ENCODE data around the gene INHBB. TPM values are rescaled to one million over a fixed set of nuclear protein-coding genes. Genes with fewer than 3 reads are reported as not detected.

Gene INHBB
- total and polyA plus RNA-seq, 2 of the 4 experiments (the other 2 are of a cell fraction) = 0.18 to 0.92 TPM

GRCh38 chr2:120379916-120380893, 34.3 kb downstream of the INHBB start:
- Histone ChIP-seq H2AK5ac (ENCODE audit: low read depth, low read length) (no peak overlapping the region), H2AFZ (replicated peaks; ENCODE audit: low read length, poor library complexity) (no peak overlapping the region), H2AK9ac (replicated peaks; ENCODE audit: low read depth, low read length, poor library complexity) (no peak overlapping the region), H3K4me1 (ENCODE audit: control insufficient read depth, insufficient read depth, low read length) (no peaks in the 10 kb centered on the region), H3K79me1 (ENCODE audit: low read depth in 1 of 2, low read length in 2 of 2) (no peaks in the 10 kb centered on the region), H4K91ac (ENCODE audit: insufficient read depth, low read depth, low read length) (no peak overlapping the region), H4K20me1 (ENCODE audit: insufficient read depth, low read length) (no peaks in the 10 kb centered on the region; the same call in none of the 2 replicates), H3K14ac (replicated peaks; ENCODE audit: low read depth, low read length) (no peak overlapping the region), H3K27me3 (ENCODE audit: control insufficient read depth, insufficient read depth, low read length) (peaks cover 98% of the 10 kb centered on the region), H3K4me3 (ENCODE audit: insufficient read depth, low read depth, low read length) (no peak overlapping the region), H2BK20ac (ENCODE audit: low read depth, low read length) (no peak overlapping the region), H4K8ac (ENCODE audit: low read depth in 2 of 2, low read length in 2 of 2) (no peak overlapping the region), H2BK120ac (ENCODE audit: low read depth, low read length) (no peak overlapping the region), H3K27ac (ENCODE audit: insufficient read depth, low read length) (no peak overlapping the region), H2BK5ac (ENCODE audit: low read depth, low read length, poor library complexity, severe bottlenecking) (no peak overlapping the region), H3K56ac (ENCODE audit: extremely low read depth, insufficient read depth, low read length) (no peak overlapping the region), H3K36me3 (ENCODE audit: control insufficient read depth, insufficient read depth, low read length) (no peaks in the 10 kb centered on the region), H2BK15ac (ENCODE audit: low read depth, low read length) (no peak overlapping the region), H3K9ac (ENCODE audit: low read depth, low read length) (no peak overlapping the region), H3K18ac (ENCODE audit: low read depth, low read length) (no peak overlapping the region), H3K9me1 (ENCODE audit: insufficient read depth, low read length) (peaks cover 3% of the 10 kb centered on the region; the same call in 1 of the 2 replicates), H3K9me3 (ENCODE audit: control insufficient read depth, insufficient read depth, low read length) (no peaks in the 10 kb centered on the region), H3K4me2 (ENCODE audit: low read depth, low read length) (no peak overlapping the region), H3K23ac (ENCODE audit: low read depth, low read length) (no peak overlapping the region), H4K5ac (ENCODE audit: low read depth, low read length) (no peak overlapping the region), H3K4ac (ENCODE audit: low read depth, low read length) (no peak overlapping the region)
- TF ChIP-seq USF2 (IDR thresholded peaks at IDR 0.05; ENCODE audit: low read depth, low read length) = no peak
- BruUV-seq (replicated peaks) = no TSS peak
- CTCF ChIA-PET = no interaction called here
- dilution Hi-C loops (cut with HindIII; ENCODE audit: low sequenced_read_pairs, unreplicated experiment) (no loop called here), intact Hi-C loops (cut with micrococcal nuclease) (no loop called here), in situ Hi-C loops (cut with MboI; ENCODE audit: low sequenced_read_pairs) (no loop called here)
- ATAC-seq (ENCODE audit: low read depth) = no peak
- 70% methylated on average over 4 of the region's 21 CpGs; no CpG with 5 or more reads in 1 of the 2 experiments for WGBS, 2 experiments (ENCODE audit: extremely low coverage in 2 of 2, insufficient read length in 1 of 2)
- POLR2A ChIA-PET (ENCODE audit: unreplicated experiment) = no interaction called here
- DNase-seq = no peak

All from IMR-90 (cell line).